COR-L47 (cell line): ENCODE measurements around the gene FLCN.
"Not testable (repeated sequence)": the region's sequence is repeated elsewhere in the genome, so short reads cannot be mapped to it uniquely, and the experiment has no call there.

ENCODE experiments used
- DNase-seq: peaks from one replicate; lab custom pipeline; 2025; lab: John Stamatoyannopoulos, UW

Gene FLCN, protein sequence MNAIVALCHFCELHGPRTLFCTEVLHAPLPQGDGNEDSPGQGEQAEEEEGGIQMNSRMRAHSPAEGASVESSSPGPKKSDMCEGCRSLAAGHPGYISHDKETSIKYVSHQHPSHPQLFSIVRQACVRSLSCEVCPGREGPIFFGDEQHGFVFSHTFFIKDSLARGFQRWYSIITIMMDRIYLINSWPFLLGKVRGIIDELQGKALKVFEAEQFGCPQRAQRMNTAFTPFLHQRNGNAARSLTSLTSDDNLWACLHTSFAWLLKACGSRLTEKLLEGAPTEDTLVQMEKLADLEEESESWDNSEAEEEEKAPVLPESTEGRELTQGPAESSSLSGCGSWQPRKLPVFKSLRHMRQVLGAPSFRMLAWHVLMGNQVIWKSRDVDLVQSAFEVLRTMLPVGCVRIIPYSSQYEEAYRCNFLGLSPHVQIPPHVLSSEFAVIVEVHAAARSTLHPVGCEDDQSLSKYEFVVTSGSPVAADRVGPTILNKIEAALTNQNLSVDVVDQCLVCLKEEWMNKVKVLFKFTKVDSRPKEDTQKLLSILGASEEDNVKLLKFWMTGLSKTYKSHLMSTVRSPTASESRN

DNA sequence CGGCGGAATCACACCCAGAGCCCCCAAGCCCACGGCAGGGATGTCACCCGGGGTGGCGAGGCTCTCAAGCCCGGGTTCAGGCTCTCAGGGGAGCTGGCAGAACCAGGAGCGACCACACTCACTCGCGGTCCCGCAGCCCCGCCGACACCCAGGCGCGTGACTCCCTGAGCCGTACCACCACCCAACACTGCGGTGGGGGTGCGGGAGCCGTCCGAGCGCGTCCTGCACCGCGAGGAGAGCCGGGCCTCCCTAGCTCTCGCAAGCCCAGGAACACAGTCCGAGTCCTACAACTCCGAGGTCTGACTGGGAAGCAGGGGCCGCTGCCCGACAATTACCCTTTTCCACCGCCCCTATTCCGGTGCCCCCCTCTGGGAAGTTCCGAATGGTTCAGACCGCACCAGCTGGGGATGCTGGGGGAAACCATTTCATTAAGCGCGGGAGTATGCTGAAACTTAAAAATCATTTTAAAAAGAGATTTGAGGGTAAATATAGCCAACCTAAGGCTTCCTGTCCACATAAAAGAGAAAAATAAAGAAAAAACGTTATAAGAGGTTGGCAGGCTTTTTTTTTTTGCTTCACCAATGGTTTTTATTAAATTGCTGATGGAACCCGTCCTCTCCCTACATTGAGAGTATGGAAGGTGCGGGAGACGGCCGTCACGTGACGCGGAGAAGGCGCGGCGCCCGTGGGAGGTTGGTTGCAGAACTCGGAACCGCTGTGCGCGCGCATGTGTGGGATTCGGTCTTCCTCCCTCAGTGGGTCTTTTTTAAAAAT is at the start of gene FLCN:
Gene FLCN (minus strand): TSS at position 143 of the 774 bp plus-strand sequence. CDS start 9,031 bp downstream, outside the sequence.
- peak; percentile 64 for DNase-seq

DNA sequence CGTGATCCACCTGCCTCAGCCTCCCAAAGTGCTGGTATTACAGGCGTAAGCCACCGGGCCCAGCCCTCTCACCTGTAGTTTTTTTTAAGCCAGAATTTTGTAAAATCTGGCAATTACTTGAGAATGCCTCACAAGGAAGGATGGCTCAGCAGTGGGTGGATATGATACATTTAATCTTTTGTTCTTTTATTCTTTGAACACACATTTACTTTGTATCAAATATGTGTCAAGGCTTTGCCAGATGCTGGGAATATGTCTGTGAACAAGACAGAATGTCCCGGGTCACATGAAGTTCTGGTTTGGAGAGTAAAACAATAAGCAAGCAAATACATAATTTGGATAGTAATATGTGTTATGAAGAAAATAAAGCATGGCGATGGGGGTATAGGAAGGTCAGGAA is 49.0 kb upstream of the FLCN start:
- DNase-seq = no peak

DNA sequence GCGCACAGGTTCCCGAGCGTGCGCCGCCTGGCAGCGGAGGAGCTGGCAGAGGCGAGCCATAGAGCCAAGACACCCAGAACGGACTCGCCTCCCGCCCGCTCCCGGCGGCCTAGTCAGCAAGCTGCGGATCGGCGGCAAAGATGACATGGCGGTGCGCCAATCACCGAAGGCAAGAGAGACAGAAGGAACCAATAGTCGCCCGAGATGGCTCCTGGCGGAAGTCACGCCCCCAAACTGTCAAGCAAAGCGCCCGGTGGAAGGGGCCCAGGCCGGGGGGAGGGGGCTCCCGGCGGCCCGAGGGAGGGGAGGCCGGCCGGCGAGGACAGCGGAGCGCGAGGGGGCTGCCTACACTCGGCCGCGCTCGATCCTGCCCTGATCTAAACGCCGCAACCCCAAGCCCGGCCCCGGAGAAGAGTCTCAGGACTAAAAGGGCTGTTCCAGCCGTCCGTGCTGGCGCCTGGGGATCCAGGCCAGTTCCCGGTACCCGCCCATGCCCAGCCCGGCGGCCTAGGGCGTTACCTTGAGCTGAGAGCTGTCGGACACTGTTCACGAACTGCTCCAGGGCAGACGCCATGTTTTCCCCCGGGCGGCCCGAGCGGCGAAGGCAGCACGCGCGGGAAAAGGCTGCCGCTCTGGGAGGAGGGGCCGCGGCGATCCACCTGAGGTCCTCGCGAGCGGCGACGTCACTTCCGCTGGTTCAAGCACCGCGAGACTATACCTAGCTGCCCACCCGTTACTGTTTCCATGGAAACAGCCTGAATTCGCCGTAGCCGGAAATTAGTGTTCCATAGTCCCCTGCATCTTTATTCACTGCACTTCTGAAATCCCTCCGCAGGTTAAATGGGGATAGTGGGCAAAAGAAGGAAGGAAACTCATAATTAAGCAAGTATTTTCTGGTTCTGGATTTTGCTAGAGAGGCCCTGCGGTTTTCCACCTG is 43.9 kb upstream of the FLCN start, which contains the start of gene COPS3:
Gene COPS3 (minus strand): TSS at position 634 of the 937 bp plus-strand sequence. CDS start 60 bp downstream, at position 574.
- peak; percentile 91 for DNase-seq

DNA sequence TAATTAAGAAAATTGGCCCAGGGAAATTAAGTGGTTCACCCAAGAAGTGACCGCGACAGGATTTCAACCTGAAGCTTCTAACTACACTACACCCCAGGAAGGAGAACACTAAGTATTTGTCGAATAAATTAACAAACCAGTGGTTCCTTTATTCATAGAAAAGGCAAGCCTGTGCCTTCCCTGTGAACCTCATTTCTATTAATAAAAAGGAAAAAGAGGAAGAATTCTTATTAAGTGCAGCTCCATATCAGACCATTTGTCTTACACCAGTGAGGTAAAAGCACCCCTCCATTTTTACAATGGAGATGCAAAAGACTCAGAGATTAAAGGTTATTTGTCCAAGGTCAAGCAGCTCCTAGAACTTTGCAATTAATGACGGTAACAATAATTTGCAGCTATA is 42.3 kb upstream of the FLCN start:
- DNase-seq = no peak

DNA sequence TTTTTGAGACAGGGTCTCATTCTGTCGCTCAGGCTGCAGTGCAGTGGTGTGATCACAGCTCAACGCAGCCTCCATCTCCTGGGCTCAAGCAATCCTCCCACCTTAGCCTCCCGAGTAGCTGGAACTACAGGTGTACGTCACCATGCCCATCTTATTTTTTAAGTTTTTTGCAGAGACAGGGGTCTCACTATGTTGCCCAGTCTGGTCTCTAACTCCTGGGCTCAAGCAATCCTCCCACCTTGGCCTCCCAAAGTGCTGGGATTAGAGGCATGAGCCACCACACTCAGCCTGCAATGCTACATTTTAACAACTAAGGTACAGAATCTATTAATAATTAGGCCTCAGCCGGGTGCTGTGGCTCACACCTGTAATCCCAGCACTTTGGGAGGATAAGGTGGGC is 40.5 kb upstream of the FLCN start:
- not testable (repeated sequence) for DNase-seq

DNA sequence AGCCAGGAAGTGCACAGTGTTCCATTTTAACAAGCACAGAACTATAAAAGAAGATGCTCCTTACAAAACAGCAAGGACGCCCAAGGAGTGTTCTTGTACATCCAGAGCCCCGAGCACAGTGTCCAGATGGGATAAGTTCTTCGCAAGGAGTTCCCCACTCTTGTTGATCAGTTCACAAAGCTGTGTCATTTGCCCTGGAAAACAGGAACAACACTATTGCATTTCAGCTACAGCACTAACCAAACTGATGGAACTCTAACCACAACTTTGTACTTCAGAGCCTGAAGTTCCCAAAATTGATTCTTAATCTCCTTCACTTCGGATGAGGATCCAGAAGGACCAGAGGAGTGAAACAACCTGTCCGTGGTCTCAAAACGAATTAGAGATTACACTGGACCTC is 39.0 kb upstream of the FLCN start:
- no peak for DNase-seq

DNA sequence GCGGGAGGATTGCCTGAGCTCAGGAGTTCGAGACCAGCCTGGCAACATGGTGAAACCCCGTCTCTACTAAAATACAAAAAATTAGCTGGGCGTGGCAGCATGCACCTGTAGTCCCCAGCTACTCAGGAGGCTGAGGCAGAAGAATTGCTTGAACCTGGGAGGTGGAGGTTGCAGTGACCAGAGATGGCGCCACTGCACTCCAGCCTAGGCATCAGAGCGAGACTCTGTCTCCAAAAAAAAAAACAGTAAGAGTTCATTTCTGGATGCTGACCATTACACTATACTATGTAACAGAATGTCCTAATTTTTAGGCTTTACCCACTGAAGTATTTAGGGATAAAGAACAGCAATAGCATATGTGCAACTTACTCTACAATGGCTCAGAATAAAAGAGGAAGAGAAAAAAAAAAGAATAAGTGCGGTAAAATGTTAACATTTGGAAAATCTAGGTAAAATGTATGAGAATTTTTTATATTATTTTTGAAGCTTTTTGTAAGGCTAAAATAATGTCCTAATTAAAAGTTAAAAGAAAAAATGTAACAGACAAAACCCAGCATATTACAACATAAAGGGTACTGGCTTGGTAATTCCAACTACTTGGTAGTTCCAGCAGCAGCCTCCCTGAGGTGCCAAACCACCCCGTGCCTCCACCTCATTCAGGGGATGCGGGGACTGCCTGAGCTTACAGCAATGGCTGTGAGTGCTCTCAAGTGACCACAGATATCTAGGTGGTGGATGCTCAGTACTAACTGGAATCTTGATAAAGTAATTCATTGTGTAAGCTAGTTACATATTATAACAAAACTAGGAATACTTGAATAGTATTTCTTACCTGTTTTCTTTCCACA is 33.2 kb upstream of the FLCN start:
- no peak for DNase-seq

DNA sequence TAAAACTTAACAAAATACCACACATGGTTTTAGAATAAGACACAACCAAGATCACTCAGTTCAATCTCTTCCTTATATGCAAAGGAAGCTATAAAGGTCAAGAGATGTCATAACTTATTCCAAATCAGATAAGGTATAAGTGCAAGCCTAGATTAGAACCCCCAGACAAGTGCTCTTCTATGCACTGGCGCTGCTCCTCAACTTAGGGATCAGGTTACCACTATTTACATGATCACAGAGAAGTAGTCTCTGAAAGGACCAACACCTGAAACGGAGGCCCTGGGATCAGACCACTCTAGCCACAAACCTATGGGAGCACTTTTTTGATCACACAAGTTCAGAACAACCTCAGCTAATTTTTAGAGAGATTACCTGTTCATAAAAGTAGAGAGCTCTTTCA is 27.5 kb upstream of the FLCN start:
- DNase-seq = no peak

DNA sequence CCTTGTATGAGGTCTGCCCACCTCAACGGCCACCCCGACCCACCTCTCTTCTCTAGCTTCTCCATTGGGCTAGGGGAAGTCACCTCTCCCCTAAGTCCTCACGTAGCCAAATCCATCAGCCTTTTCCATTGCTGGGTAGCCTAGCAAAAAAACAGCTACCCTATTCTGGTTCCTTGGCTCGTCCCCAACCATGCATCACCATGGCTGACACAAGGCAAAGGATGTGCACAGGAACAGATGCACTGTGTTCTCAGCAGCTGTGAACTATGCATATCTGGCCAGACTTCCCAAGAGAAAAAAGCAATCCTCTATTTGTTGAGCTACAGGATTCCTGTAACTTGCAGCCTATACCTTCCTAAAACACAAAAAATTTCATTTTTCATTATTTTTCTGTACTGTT is 22.0 kb upstream of the FLCN start:
- DNase-seq = no peak

DNA sequence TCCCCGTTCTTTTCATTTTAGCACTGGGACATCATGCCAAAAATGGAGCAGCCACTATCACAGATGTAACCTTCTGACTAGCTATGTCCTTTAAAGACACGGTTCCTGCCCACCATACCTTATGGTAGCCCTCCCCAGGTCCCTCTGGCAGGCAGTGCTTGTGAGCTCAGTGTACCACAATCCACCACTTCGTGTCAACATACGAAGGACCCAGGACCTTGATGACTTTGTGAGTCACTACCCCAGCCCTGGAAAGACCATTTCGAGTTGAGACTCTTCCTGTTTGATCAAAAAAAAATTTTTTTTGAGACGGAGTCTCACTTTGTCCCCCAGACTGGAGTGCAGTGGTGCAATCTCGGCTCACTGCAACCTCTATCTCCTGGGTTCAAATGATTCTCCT is 21.0 kb upstream of the FLCN start:
- no peak for DNase-seq

DNA sequence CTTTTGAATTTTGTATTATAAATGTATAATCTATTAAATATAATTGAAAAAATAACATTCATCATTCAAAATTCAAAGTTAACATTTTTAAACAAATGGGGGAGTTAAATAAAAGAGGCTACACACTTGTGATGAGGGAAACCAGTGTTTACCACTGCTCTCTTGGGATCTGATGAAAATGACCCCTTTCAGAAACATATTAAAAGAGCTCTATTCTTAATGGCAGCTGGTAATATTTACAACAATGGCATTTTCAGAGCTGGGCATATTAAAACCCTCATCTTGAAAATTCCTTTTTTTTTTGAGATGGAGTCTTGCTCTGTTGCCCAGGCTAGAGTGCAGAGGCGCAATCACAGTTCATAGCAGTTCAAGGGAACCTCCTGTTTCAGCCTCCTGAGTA is 19.3 kb upstream of the FLCN start:
- no peak for DNase-seq

DNA sequence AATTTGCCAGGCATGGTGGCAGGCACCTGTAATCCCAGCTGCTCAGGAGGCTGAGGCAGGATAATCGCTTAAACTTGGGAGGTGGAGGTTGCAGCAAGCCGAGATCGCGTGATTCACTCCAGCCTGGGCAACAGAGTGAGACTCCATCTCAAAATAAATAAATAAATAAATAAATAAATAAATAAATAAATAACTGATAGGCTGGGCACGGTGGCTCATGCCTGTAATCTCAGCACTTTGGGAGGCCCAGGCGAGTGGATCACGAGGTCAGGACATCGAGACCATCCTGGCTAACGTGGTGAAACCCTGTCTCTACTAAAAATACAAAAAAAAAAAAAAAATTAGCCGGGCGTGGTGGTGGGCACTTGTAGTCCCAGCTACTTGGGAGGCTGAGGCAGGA is 18.7 kb upstream of the FLCN start:
- DNase-seq = not testable (repeated sequence)

DNA sequence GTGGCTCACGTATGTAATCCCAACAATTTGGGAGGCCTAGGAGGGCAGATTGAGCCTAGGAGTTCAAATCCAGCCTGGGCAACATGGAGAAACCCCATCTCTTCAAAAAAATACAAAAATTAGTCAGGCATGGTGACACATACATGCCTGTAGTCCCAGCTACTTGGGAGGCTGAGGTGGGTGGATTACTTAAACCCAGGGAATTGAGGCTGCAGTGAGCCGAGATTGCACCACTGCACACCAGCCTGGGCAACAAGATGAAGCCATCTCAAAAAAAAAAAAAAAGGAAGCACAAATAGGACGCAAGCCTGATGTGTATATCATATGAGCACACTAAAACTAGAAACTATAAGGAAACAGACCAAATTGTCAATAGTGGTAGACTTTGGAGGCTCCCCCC is 17.1 kb upstream of the FLCN start:
- no peak for DNase-seq

DNA sequence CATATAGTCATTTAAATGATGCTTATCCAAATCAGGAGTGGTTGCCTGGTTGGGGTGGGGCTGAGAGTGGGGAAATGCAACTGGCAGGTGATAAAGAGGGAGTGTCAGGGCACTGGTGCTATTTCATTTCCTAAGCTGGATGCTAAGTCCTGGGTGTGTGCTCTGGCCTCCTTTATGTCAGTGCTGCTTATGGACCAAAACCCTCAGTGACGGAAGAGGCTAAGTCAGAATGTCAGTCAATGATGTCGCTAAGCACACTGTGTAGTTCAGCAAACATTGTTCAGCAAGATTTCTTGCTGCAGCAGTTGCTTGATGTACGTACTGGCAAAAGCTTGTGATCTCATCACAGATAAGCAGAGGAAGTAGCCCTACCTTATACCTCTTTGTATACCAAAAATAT is 16.4 kb upstream of the FLCN start:
- no peak for DNase-seq

DNA sequence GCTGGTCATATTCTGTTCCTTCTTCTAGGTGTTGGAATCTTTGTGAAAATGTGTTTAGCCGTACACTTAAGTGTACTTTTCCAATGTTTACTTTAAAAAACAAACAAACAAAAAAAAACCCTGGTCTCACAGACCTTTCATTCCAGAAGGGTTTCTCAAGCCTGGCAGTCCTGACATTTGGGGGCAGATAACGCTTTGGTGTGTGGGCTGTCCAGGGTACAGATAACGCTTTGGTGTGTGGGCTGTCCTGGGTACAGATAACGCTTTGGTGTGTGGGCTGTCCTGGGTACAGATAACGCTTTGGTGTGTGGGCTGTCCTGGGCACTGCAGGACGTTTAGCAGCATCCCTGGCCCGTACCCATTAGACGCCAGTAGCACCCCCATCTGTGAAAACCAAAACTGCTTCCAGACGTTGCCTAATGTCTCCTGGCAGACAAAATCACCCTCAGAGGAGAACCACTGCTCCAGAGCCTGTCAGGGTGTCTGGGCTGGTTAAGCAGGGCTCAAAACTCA is 15.2 kb upstream of the FLCN start:
- no peak for DNase-seq

DNA sequence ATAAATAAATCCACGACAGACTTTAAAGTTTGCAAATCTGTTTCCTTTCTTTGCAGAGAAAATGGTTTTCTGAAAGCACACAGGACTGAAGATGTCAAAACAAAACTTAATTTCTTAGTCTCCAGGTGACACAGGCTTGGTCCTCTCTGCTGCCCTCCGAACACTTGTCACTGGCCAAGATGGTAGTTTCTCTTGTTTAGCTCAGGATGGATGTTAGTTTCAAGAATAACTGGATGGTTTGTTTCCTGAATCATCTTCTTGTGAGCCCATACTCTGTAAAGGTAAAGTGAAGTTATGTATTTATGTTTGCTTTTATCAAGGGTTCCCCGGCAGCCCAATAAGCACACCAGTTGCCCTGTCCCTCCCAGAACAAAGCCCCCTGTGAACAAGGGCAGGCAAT is 9.9 kb upstream of the FLCN start:
- DNase-seq = no peak

DNA sequence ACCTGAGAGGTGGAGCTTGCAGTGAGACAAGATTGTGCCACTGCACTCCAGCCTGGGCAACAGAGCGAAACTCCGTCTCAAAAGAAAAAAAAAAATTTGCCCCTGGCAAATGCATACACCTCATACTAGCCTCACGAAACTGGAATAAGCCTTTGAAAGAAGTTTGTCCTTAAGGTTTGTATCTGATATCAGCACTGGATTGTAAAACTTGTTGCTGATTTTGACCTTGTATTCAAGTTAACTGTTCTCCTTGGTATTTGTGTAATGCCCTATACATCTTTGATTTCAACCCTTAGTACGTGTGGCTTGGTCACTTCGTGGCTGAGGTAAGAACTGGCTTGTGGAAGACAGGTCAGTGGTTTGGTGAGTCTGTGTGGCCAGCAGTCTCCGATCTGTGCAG is 6.2 kb upstream of the FLCN start:
- no peak for DNase-seq

DNA sequence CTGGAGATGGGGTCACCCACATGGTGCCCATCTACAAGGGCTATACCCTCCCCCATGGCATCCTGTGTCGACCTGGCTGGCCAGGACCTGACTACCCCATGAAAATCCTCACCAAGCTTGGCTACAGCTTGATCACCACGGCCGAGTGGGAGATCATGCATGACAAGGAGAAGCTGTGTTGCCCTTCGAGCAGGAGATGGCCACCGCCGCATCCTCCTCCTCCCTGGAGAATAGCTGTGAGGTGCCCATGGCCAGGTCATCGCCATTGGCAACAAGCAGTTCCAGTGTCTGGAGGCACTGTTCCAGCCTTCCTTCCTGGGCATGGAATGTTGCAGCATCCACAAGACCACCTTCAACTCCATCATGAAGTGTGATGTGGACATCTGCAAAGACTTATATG is 5.3 kb upstream of the FLCN start:
- DNase-seq = no peak

DNA sequence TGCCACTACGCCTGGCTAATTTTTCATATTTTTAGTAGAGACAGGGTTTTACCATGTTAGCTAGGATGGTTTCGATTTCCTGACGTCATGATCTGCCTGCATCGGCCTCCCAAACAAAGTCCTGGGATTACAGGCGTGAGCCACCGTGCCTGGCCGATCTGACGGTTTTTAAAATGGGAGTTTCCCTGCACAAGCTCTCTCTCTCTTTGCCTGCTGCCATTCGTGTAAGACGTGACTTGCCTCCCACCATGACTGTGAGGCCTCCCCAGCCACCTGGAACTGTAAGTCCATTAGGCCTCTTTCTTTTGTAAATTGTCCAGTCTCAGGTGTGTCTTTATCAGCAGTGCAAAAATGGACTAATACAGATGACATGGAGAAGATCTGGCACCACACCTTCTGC is 4.7 kb upstream of the FLCN start:
- no peak for DNase-seq

DNA sequence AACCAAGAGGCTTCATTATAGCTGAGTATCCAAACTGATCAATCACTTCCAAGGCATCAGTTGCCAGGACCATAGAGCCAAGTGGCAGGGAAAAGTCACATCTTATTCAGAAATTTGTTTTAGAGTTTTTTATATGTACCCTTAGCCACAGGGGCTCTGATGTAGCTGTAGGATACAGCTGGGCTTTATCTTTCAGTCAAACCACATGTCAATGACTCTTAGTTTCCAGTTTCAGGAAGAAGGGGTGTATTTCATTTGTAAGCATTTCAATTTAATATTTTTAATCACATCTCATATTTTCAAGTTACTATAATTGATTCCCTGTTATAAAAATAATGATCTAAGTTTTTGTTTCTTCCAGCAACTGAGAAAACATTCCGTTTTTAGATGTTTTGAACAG is 2.9 kb upstream of the FLCN start:
- DNase-seq = no peak
